SU-DHL-6 (cell line): Measurements from ENCODE around the gene NAA38.

ENCODE experiments used
- EZH2phosphoT487 ChIP-seq: fragments of 200-600 bp; sonication (generic), shearing (Covaris generic); conservative IDR thresholded peaks from 2 replicates; pipeline ENCODE4 v1.6.1; 2018; ENCODE audit warnings: mild to moderate bottlenecking, antibody characterized with exemption, low read length, moderate library complexity, mixed read lengths
- TF ChIP-seq, protein P1 (sequence below): fragments of 200-600 bp; sonication (generic); IDR thresholded peaks from one replicate; pipeline ENCODE4 v1.5.1; 2017; ENCODE audit warnings: antibody characterized with exemption, mild to moderate bottlenecking, low read length, moderate library complexity; ENCODE audit not compliant: insufficient read depth, poor library complexity, severe bottlenecking

DNA sequence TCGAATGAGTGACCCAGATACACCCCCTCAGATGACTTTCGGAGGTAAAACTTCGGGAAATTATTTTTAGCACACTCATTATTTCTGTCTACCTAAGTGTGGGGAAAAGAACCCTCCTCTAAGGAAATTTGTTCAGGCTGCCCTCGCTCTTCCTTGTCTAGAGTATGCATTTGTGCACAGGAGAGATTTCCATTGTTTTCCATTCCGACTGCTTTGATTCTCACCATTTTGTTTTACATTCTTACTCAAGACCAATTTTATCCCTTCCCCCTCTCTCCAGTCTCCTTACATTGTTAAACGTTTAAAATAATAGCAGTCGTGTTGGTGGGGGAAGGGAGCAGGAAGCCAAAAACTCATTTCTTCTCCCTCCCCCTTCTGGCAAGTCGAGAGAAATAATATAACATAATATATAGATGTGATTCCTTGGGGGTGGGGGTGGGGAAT is 29.7 kb upstream of the NAA38 start:
- TF ChIP-seq, protein P1, sequence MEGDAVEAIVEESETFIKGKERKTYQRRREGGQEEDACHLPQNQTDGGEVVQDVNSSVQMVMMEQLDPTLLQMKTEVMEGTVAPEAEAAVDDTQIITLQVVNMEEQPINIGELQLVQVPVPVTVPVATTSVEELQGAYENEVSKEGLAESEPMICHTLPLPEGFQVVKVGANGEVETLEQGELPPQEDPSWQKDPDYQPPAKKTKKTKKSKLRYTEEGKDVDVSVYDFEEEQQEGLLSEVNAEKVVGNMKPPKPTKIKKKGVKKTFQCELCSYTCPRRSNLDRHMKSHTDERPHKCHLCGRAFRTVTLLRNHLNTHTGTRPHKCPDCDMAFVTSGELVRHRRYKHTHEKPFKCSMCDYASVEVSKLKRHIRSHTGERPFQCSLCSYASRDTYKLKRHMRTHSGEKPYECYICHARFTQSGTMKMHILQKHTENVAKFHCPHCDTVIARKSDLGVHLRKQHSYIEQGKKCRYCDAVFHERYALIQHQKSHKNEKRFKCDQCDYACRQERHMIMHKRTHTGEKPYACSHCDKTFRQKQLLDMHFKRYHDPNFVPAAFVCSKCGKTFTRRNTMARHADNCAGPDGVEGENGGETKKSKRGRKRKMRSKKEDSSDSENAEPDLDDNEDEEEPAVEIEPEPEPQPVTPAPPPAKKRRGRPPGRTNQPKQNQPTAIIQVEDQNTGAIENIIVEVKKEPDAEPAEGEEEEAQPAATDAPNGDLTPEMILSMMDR = no peak
- no peak for TF ChIP-seq EZH2phosphoT487
